Stomach (tissue), 9 donors: ENCODE data around the gene PPARA. TPM values are rescaled to one million over a fixed set of nuclear protein-coding genes. Genes with fewer than 3 reads are reported as not detected.

Experiments used
- DNase-seq, 2 donors: peaks; one replicate each; pipeline versions ENCODE4 v3.0.0 to v3.0.0-alpha.2; 2013 to 2019
- H3K27ac ChIP-seq, 5 donors: fragments of 200-600 bp in 4 of 5; sonication (generic) in 4 of 5; one replicate each; pipeline ENCODE4 v1.5.1; 2013 to 2019; ENCODE audit warnings: mild to moderate bottlenecking in 1 of 5, moderate library complexity in 1 of 5
- H3K27me3 ChIP-seq, 3 donors: fragments of 200-600 bp; sonication (generic); one replicate each; pipeline ENCODE4 v1.5.1; 2017 to 2019; ENCODE audit warnings: mixed run types in 1 of 3
- H3K36me3 ChIP-seq, 4 donors: fragments of 200-600 bp; sonication (generic); 1 replicate in 3 of 4; 2 replicates in 1 of 4; pipeline ENCODE4 v1.5.1; 2016 to 2019
- H3K4me1 ChIP-seq, 4 donors: fragments of 200-600 bp; sonication (generic); one replicate each; pipeline ENCODE4 v1.5.1; 2016 to 2019
- H3K4me3 ChIP-seq, 4 donors: fragments of 200-600 bp; sonication (generic) in 3 of 4; one replicate each; pipeline ENCODE4 v1.5.1; 2016 to 2019; ENCODE audit warnings: mild to moderate bottlenecking in 1 of 4
- H3K9me3 ChIP-seq, 4 donors: fragments of 200-600 bp; sonication (generic); one replicate each; pipeline ENCODE4 v1.5.1; 2016 to 2019
- CTCF ChIP-seq, 7 experiments: fragments of 450-650 bp in 4 of 7; fragments of 200-600 bp in 3 of 7; sonication (generic) in 3 of 7; IDR thresholded peaks; one replicate each; pipeline ENCODE4 v1.5.1; 2016 to 2019; ENCODE audit warnings: antibody characterized with exemption in 7 of 7, control low read depth in 2 of 7, mild to moderate bottlenecking in 1 of 7
- EP300 ChIP-seq: sonication (generic); formaldehyde crosslinking; IDR thresholded peaks from one replicate; pipeline ENCODE4 v1.6.1; 2017; ENCODE audit warnings: antibody characterized with exemption
- POLR2A ChIP-seq, 4 donors: fragments of 450-650 bp; IDR thresholded peaks; one replicate each; pipeline ENCODE4 v1.6.1; 2016; ENCODE audit warnings: antibody characterized with exemption in 4 of 4, control low read depth in 2 of 4, mild to moderate bottlenecking in 1 of 4, moderate library complexity in 1 of 4
- POLR2AphosphoS5 ChIP-seq, 3 donors: sonication (generic); formaldehyde crosslinking; IDR thresholded peaks; one replicate each; pipeline ENCODE4 v1.6.1; 2016; ENCODE audit warnings: antibody characterized with exemption in 3 of 3
- WGBS, 5 donors: extraction: QIAGEN DNeasy Blood & Tissue Kit in 3 of 5; methylation state at CpG; one replicate each; pipeline versions ENCODE4 v1.1.5 to v1.1.7; 2013 to 2018; 5-methylcytosine and 5-hydroxymethylcytosine counted together
- intact Hi-C: fragments of 100-400 bp; cut with DNase I; formaldehyde crosslinking; loops from one replicate; pipeline ENCODE4 v1.15.1; 2023; ENCODE audit warnings: low total_unique reads
- polyA plus RNA-seq, 3 donors: library from polyadenylated mRNA; stranded (reverse); fragments of 200-250 nt; gene quantifications; one replicate each; pipeline ENCODE4 v1.2.3, GENCODE V29; 2013
- total RNA-seq, 5 donors: library from RNA; depleted of rRNA; stranded (reverse); fragments of >200 nt; gene quantifications; one replicate each; pipeline versions ENCODE4 v1.1.0 to v1.2.3, GENCODE V29; 2014 to 2016
- donor health status: healthy with polysubstance abuse.
- donor health status: Bipolar disorder and iron deficiency.
- donor health status: healthy.

Gene PPARA
- total and polyA plus RNA-seq, 8 donors: 3.4 to 28.8 (median 11.6) TPM

- Histone ChIP-seq H3K4me3 (no peak overlapping the region), H3K27ac (peak overlapping the region; percentile 39 to 91 (median 86)), H3K4me1 (peaks cover 49 to 78% (median 59%) of the 10 kb centered on the region in 4 donors), H3K36me3 (peaks cover 21 to 34% (median 30%) of the 10 kb centered on the region in 4 donors), H3K27me3 (no peaks in the 10 kb centered on the region), H3K9me3 (no peaks in the 10 kb centered on the region)
- WGBS, 5 donors: 27 to 52% (median 40%) methylated on average over 20 to 23 of the region's 23 CpGs
- DNase-seq: peak in 1 of 2 donors; percentile 33
- intact Hi-C loops: loop anchor here (5.0 kb wide), 1 partner anchor 114 kb away; no protein-coding TSS in a partner anchor
- TF ChIP-seq POLR2A (IDR thresholded peaks at IDR 0.05) (no peak), POLR2AphosphoS5 (IDR thresholded peaks at IDR 0.05) (no peak), EP300 (no peak), CTCF (IDR thresholded peaks at IDR 0.05) (no peak)
Observed at GRCh38 chr22:46115755-46116490, 34.4 kb upstream of the PPARA start.

- Histone ChIP-seq H3K27me3 (no peaks in the 10 kb centered on the region), H3K4me3 (no peak overlapping the region), H3K36me3 (peaks cover 19 to 31% (median 26%) of the 10 kb centered on the region in 4 donors), H3K9me3 (no peaks in the 10 kb centered on the region), H3K4me1 (peaks cover 45 to 73% (median 54%) of the 10 kb centered on the region in 4 donors), H3K27ac (peak overlapping the region; percentile 39 to 91 (median 86))
- WGBS, 5 donors: 3 to 11% (median 9%) methylated on average over 19 to 28 of the region's 28 CpGs
- intact Hi-C loops: loop anchor here (5.0 kb wide), 1 partner anchor 114 kb away; no protein-coding TSS in a partner anchor
- peak; percentile 96 to 97 for DNase-seq
- TF ChIP-seq POLR2A (IDR thresholded peaks at IDR 0.05) (no peak), CTCF (IDR thresholded peaks at IDR 0.05) (peak in 5 of 7 experiments; percentile 87 to 98 (median 95)), POLR2AphosphoS5 (IDR thresholded peaks at IDR 0.05) (peak in 2 of 3 donors; percentile 32 to 58), EP300 (no peak)
Observed at GRCh38 chr22:46116491-46116958, 33.8 kb upstream of the PPARA start.

DNA sequence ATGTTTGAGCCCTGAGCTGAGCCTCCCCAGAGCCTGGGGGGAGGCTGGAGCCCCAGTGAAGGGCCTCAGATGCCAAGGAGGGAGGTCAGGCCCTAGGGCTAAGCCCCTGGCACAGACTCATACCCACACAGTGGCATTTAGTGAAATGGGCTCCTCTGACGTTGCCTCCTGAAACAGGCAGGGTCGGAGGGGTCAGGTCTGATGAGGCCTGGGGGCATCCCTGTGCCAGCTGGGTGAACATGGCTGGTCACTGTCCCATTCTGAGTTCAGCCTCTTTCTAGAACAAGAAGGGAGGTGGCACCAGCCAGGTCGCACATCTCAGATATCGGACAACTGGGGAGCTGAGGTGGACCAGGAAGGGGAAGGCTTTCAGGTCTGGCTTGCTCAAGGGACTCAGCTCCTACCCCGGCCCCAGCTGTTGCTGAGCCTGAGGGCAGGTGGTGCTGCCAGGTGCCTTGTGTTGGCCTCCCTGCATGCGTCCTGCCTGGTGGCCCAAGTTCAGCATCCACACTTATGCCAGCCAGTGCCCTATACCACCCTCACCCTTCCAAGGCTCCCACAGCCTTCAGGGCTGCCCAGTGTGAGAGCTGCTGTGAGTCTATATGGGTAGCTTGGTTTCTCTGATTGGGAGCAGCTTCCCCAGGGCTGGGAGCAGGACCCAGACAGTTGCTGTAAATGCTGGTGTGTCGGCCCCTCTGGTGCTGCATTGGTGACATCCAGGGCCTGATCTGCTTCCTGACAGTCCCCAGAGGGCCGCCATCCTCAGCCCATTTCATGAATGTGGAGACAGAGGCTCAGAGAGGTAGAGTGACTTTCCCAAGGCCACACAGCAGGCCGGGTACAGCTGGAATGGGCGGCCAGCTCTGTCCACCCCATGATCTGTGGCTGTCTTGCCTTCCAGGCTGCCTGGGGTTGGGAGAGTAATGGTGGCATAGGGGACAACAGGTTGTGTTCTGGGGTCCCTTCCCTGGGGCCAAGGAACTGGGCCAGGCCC lies 32.8 kb upstream of the PPARA start:
- 82 to 89% (median 87%) methylated on average over 5 to 10 of the region's 10 CpGs for WGBS, 5 donors
- peaks cover 44 to 68% (median 51%) of the 10 kb centered on the region in 4 donors for H3K4me1 ChIP-seq
- TF ChIP-seq CTCF (IDR thresholded peaks at IDR 0.05) (no peak), EP300 (no peak)
- DNase-seq: peak in 1 of 2 donors; percentile 27
- H3K27ac ChIP-seq: peak overlapping the region in 3 of 5 donors; percentile 78 to 91 (median 86)
- H3K4me3 ChIP-seq: no peak overlapping the region
- intact Hi-C loops: loop anchor here (5.0 kb wide), 1 partner anchor 115 kb away; no protein-coding TSS in a partner anchor
- H3K27me3 ChIP-seq: no peaks in the 10 kb centered on the region
- H3K9me3 ChIP-seq: no peaks in the 10 kb centered on the region
- peaks cover 10 to 21% (median 16%) of the 10 kb centered on the region in 4 donors for H3K36me3 ChIP-seq
